B cell (primary cell): ENCODE data around the gene RAB3IL1. TPM values are rescaled to one million over a fixed set of nuclear protein-coding genes. Genes with fewer than 3 reads are reported as not detected.

Experiments
- ATAC-seq: fragments of 200-7000 bp; cut with Tn5 transposase; one replicate; pipeline ENCODE4 v1.10.0; 2021; ENCODE audit warnings: low read depth, mild to moderate bottlenecking, moderate number of reproducible peaks, moderate library complexity
- CTCF ChIA-PET: fragments of 350-600 bp; sonication (Branson Sonifier 250); formaldehyde crosslinking; loops from one replicate; lab custom pipeline; 2021; ENCODE audit warnings: antibody characterized with exemption, inconsistent platforms; lab: Charles Lee
- POLR2A ChIA-PET: fragments of 350-600 bp; sonication (Branson Sonifier 250); formaldehyde crosslinking; loops from one replicate; lab custom pipeline; 2021; ENCODE audit warnings: antibody characterized with exemption; lab: Charles Lee
- DNase-seq: peaks from one replicate; pipeline ENCODE4 v3.0.0; 2013
- H2AFZ ChIP-seq: 2 replicates; pipeline ENCODE4 v1.6.1; 2012; ENCODE audit warnings: mild to moderate bottlenecking, low read depth, low read length; ENCODE audit not compliant: insufficient read depth, poor library complexity, severe bottlenecking
- H3K27ac ChIP-seq, 2 donors: 1 replicate in 1 of 2; 2 replicates in 1 of 2; pipeline ENCODE4 v1.5.1; 2012 to 2013; ENCODE audit warnings: low read length in 2 of 2, mild to moderate bottlenecking in 2 of 2, moderate library complexity in 1 of 2
- H3K27me3 ChIP-seq, 4 experiments: fragments of 200-600 bp in 1 of 4; sonication (generic) in 1 of 4; replicated peaks in 1 of 4; 1 replicate in 2 of 4; 2 replicates in 2 of 4; pipeline versions ENCODE4 v1.6.1 to v1.7.0; 2013 to 2016; ENCODE audit warnings: low read length in 3 of 4, mild to moderate bottlenecking in 2 of 4, mixed read lengths in 1 of 4, moderate library complexity in 1 of 4; ENCODE audit not compliant: insufficient read depth in 4 of 4, control insufficient read depth in 3 of 4; ENCODE audit errors: control extremely low read depth in 1 of 4
- H3K36me3 ChIP-seq, 2 experiments: replicated peaks in 1 of 2; 1 replicate in 1 of 2; 2 replicates in 1 of 2; pipeline versions ENCODE4 v1.6.1 to v1.7.1; 2013; ENCODE audit warnings: low read length in 1 of 2; ENCODE audit not compliant: insufficient read depth in 2 of 2, control insufficient read depth in 1 of 2; ENCODE audit errors: control extremely low read depth in 1 of 2, extremely low read depth in 1 of 2
- H3K4me1 ChIP-seq, 2 donors: fragments of 200-600 bp in 1 of 2; sonication (generic) in 1 of 2; 1 replicate in 1 of 2; 2 replicates in 1 of 2; pipeline versions ENCODE4 v1.5.1 to v1.6.1; 2013 to 2017; ENCODE audit warnings: low read length in 2 of 2; ENCODE audit not compliant: control insufficient read depth in 2 of 2, insufficient read depth in 2 of 2
- H3K4me2 ChIP-seq: replicated peaks from 2 replicates; pipeline ENCODE3; 2012; ENCODE audit warnings: mild to moderate bottlenecking, low read depth, low read length; ENCODE audit not compliant: poor library complexity, severe bottlenecking
- H3K4me3 ChIP-seq, 5 experiments: fragments of 200-600 bp in 1 of 5; sonication (generic) in 1 of 5; 1 replicate in 3 of 5; 2 replicates in 2 of 5; pipeline versions ENCODE4 v1.5.1 to v1.7.0; 2011 to 2016; ENCODE audit warnings: low read length in 4 of 5, mild to moderate bottlenecking in 4 of 5, low read depth in 2 of 5, control low read depth in 1 of 5, moderate library complexity in 1 of 5; ENCODE audit not compliant: insufficient read depth in 1 of 5; ENCODE audit errors: control extremely low read depth in 1 of 5, extremely low read depth in 1 of 5
- H3K79me2 ChIP-seq: fragments of 200-600 bp; sonication (generic); one replicate; pipeline ENCODE4 v1.6.0; 2016; ENCODE audit warnings: low read length; ENCODE audit not compliant: control insufficient read depth, insufficient read depth
- H3K9ac ChIP-seq: fragments of 200-600 bp; sonication (generic); 2 replicates; pipeline ENCODE4 v1.6.1; 2017; ENCODE audit warnings: mild to moderate bottlenecking, low read length, moderate library complexity
- H3K9me3 ChIP-seq, 3 donors: one replicate each; pipeline versions ENCODE4 v1.6.1 to v1.7.1; 2013; ENCODE audit warnings: low read length in 2 of 3; ENCODE audit not compliant: control insufficient read depth in 2 of 3, insufficient read depth in 1 of 3; ENCODE audit errors: control extremely low read depth in 1 of 3
- H4K20me1 ChIP-seq: 2 replicates; pipeline ENCODE4 v1.6.0; 2012; ENCODE audit warnings: mild to moderate bottlenecking, low read length; ENCODE audit not compliant: insufficient read depth, control insufficient read depth, poor library complexity, severe bottlenecking
- H3K27ac Mint-ChIP-seq: one replicate; pipeline ENCODE4 v1.8.0; 2021; ENCODE audit warnings: mixed read lengths
- H3K27me3 Mint-ChIP-seq: one replicate; pipeline ENCODE4 v1.8.0; 2021; ENCODE audit warnings: mixed read lengths
- H3K4me1 Mint-ChIP-seq: one replicate; pipeline ENCODE4 v1.8.0; 2021; ENCODE audit warnings: mixed read lengths
- H3K4me3 Mint-ChIP-seq: one replicate; pipeline ENCODE4 v1.8.0; 2021; ENCODE audit warnings: mixed read lengths
- H3K9me3 Mint-ChIP-seq: one replicate; pipeline ENCODE4 v1.8.0; 2022; ENCODE audit warnings: mixed read lengths; ENCODE audit not compliant: insufficient read depth
- CTCF ChIP-seq: fragments of 200-600 bp; IDR thresholded peaks from one replicate; pipeline ENCODE4 v1.8.0; 2022; ENCODE audit warnings: antibody characterized with exemption, mild to moderate bottlenecking
- EZH2 ChIP-seq: IDR thresholded peaks from 2 replicates; pipeline ENCODE4 v1.6.1; 2012; ENCODE audit warnings: borderline replicate concordance, low read depth, mild to moderate bottlenecking, moderate library complexity, low read length; ENCODE audit not compliant: insufficient read depth, poor library complexity, severe bottlenecking
- WGBS: methylation state at CpG from one replicate; pipeline ENCODE4 v1.1.5; 2013; ENCODE audit warnings: missing lambda C conversion rate; ENCODE audit not compliant: insufficient coverage; 5-methylcytosine and 5-hydroxymethylcytosine counted together
- intact Hi-C: fragments of 100-400 bp; cut with micrococcal nuclease; formaldehyde crosslinking; loops from one replicate; pipeline ENCODE4 v1.10.0; 2022
- polyA plus RNA-seq: library from polyadenylated mRNA; depleted of rRNA; stranded (reverse); fragments of >200 nt; gene quantifications from 2 replicates; pipeline ENCODE4 v1.2.3, GENCODE V29; 2012
- total RNA-seq, 2 donors: library from RNA; stranded (reverse); fragments of 120-200 nt in 1 of 2; gene quantifications; 1 replicate in 1 of 2; 2 replicates in 1 of 2; pipeline versions ENCODE4 v1.2.3 to v1.2.4, GENCODE V29; 2013 to 2022

The RAB3IL1 gene
- total and polyA plus RNA-seq, 2 donors (not counting 1 experiment from before 2014, with no cell fraction given), result 0.27 TPM; not detected in 1

DNA sequence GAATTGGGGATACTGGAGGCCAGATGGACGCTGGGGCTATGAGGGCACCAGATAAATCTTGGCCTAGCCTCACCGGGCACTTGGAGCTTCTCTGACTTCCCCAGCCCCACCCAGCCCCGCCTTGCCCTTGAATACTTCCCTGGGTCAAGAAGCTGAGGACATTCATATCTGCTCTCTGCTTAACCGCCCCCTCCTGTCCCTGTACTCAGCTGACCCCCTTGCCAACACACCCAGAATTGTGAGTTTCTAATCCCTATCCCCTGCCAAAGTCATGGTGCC is 48.0 kb downstream of the RAB3IL1 start:
- H3K27ac Mint-ChIP-seq, result no peak overlapping the region
- H2AFZ ChIP-seq, result no peak overlapping the region
- no peak overlapping the region for H3K4me2 ChIP-seq
- no peak overlapping the region for H3K4me3 ChIP-seq
- no peaks in the 10 kb centered on the region for H3K9me3 Mint-ChIP-seq
- peaks cover 0 to 4% (median 0%) of the 10 kb centered on the region in 4 experiments for H3K27me3 ChIP-seq
- H3K9ac ChIP-seq, result no peak overlapping the region
- DNase-seq (no peak), ATAC-seq (no peak)
- H3K4me3 Mint-ChIP-seq, result no peak overlapping the region
- H3K4me1 Mint-ChIP-seq, result peaks cover 7% of the 10 kb centered on the region
- no peaks in the 10 kb centered on the region for H3K36me3 ChIP-seq
- H3K4me1 ChIP-seq, result peaks cover 9 to 12% of the 10 kb centered on the region in 2 donors
- no peaks in the 10 kb centered on the region for H3K9me3 ChIP-seq
- H4K20me1 ChIP-seq, result no peaks in the 10 kb centered on the region
- H3K27me3 Mint-ChIP-seq, result no peaks in the 10 kb centered on the region
- ChIA-PET POLR2A (no interaction called here), CTCF (interaction anchor here (0.6 to 17.9 kb wide), 9 partner anchors 12 to 442 kb away, joined by 3 to 307 read pairs (median 37); partner anchors contain the start of gene BEST1)
- H3K27ac ChIP-seq, result no peak overlapping the region
- TF ChIP-seq CTCF (no peak), EZH2 (no peak)
- no peaks in the 10 kb centered on the region for H3K79me2 ChIP-seq
- intact Hi-C loops, result no loop called here
- 88% methylated on average over 4 of the region's 4 CpGs for WGBS

DNA sequence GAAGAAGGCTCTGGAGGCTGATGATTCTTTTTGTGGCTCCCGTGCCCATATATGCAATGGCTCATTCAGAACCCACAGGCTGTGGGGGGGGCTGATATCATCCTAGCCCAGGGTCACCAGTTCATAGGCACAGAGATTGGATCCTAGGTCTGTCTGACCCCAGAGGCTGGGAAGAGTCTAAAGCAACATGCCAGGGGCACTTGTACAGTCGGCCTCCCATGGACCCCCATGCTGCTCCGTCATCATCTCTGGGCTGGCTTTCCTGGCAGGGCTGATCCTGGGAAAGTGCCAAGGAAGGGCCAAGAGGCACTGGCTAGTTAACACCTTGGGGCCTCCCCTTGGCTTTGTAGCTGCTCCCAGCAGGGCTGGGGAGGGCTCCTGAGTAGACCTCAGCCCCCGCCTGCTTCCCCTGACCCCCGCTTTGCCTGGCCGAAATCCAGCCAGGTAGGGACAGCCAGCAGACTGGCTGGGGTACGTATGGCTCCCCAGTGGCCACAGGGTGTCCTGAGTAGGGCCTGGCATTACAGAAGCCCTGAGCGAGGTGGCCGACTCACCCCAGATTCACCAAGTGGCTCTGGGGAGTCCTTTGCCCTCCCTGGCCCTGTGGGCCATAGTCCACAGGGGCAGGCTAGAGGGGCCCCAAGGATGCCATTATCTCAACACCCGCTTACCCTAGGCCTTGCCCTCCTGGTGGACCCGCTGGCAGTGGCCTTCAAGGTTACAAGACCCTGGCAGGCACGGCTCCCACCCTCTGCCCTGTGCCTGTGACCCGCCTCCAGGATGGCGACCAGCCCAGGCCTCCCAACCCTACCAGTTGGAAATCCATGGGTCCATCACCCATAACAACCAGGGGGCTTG is 48.6 kb downstream of the RAB3IL1 start:
- intact Hi-C loops, result no loop called here
- H3K9me3 ChIP-seq, result no peaks in the 10 kb centered on the region
- peaks cover 7% of the 10 kb centered on the region for H3K4me1 Mint-ChIP-seq
- H2AFZ ChIP-seq, result no peak overlapping the region
- H3K27me3 ChIP-seq, result peaks cover 0 to 4% (median 0%) of the 10 kb centered on the region in 4 experiments
- DNase-seq, result no peak
- H3K9ac ChIP-seq, result no peak overlapping the region
- H3K79me2 ChIP-seq, result no peaks in the 10 kb centered on the region
- no peaks in the 10 kb centered on the region for H4K20me1 ChIP-seq
- H3K4me2 ChIP-seq, result no peak overlapping the region
- no peaks in the 10 kb centered on the region for H3K36me3 ChIP-seq
- TF ChIP-seq CTCF, result no peak
- TF ChIP-seq EZH2, result no peak
- H3K27me3 Mint-ChIP-seq, result no peaks in the 10 kb centered on the region
- no peak overlapping the region for H3K4me3 ChIP-seq
- peaks cover 9 to 12% of the 10 kb centered on the region in 2 donors for H3K4me1 ChIP-seq
- no peak overlapping the region for H3K27ac Mint-ChIP-seq
- CTCF ChIA-PET, result interaction anchor here (1.2 to 17.9 kb wide), 7 partner anchors 12 to 240 kb away, joined by 6 to 307 read pairs (median 114); partner anchors contain the start of gene BEST1
- no peak overlapping the region for H3K27ac ChIP-seq
- H3K4me3 Mint-ChIP-seq, result no peak overlapping the region
- POLR2A ChIA-PET, result no interaction called here
- 87% methylated on average over 12 of the region's 14 CpGs for WGBS
- no peak for ATAC-seq
- H3K9me3 Mint-ChIP-seq, result no peaks in the 10 kb centered on the region
